GM18907 (cell line): Measurements from ENCODE around the gene SLC41A3.
"Not testable (repeated sequence)": the region's sequence is repeated elsewhere in the genome, so short reads cannot be mapped to it uniquely, and the experiment has no call there.

ENCODE experiments used
- ATAC-seq: cut with Tn5 transposase; IDR thresholded peaks from one replicate; pipeline ENCODE4 v1.9.1; 2021; ENCODE audit warnings: mild to moderate bottlenecking, moderate library complexity; ENCODE audit not compliant: unreplicated experiment

Gene SLC41A3

DNA sequence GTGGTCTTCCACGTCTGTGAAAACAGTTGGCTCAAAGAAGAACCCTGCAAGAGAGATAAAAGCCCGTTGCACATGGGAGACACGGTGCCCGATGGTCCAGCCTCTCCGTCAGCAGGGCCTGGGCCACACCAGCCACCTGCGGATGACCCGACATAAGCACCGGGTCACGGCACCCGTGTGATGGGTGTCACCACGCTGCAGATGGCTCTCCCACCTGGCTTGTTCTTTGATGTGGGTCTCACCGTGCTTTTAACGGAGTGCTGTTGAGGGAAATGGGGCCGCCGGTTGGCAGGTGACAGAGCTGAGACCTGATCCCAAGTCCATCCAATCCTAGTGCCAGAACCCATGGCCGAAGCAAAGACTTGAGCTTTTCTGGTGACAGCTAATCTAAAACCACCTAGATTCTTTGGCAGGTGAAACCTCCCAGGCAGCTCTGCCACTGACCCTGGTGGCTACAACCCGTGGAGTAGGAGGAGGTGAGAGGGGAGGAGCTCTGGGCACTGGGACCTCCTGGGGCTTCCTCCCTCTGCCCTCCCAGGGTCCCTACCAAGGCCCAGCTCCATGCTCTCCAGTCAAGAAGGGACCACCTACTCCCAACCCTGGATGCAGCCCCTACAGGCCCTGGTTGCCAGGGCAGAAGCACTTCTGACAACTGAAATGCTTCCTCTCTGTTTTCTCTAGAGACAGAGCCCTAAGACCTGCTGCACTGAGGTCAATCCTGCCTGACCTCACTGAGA is 23.4 kb upstream of the SLC41A3 start:
- no peak for ATAC-seq

DNA sequence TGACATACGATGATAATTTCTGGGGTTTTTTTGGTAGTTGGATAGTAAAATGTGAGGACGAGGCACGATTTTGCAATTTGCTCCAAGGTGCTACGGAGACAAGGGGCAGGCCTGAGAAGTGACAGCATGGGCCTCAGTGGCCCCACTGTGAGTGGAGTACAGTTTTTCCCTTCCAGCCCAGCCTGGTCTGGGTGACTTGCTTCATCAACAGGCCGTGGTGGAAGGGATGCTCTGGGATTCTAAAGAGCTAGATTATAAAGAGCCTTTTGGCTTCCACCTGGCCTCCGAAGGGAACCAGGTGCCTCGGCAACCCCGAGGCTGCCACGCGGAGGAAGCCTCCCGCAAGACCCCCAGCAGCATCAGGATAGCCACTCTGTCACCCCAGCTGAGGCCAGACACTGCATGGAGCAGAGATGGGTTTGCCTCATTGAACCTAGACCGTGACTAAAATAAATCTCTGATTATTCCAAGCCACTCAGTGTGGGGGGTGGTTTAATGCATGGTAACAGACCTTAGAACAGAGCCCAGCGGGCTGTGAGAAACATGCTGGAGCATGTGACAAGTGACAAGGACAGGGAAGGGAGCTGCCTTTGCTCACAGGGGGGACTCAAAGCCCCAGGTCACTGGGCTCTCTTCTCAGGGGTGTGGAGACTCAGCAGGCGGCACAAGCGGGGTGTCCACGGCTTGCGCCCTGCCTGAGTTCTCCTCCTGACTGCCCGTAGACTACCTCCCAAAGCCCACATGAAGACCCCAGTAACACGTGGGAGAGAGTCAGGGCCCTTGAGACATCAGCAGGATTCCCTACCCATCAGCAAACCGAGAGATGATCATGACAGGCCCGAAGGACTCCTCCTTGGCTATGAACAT is 22.6 kb upstream of the SLC41A3 start:
- ATAC-seq = no peak

DNA sequence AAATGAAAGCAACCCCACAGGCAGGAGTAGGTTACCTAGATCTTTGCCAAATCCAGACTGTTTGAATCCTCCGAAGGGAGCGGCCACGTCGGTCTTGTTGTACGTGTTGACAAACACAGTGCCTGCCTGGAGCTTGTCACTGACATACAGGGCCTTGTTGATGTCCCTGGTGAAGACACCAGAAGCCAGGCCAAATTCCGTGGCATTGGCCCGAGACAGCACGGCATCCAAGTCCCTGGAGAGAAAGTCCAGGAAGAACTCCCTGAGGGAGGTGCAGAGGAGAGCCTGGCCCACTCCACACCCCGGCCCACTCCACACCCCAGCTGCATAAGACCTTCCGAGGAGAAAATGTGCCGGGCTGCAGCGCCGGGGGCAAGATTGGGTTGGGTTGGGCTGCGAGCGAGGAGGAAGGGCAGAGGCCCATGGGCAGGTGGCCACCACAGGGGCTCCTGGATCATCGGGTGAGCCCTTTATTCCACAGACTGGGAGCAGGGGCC is 21.8 kb upstream of the SLC41A3 start:
- no peak for ATAC-seq

DNA sequence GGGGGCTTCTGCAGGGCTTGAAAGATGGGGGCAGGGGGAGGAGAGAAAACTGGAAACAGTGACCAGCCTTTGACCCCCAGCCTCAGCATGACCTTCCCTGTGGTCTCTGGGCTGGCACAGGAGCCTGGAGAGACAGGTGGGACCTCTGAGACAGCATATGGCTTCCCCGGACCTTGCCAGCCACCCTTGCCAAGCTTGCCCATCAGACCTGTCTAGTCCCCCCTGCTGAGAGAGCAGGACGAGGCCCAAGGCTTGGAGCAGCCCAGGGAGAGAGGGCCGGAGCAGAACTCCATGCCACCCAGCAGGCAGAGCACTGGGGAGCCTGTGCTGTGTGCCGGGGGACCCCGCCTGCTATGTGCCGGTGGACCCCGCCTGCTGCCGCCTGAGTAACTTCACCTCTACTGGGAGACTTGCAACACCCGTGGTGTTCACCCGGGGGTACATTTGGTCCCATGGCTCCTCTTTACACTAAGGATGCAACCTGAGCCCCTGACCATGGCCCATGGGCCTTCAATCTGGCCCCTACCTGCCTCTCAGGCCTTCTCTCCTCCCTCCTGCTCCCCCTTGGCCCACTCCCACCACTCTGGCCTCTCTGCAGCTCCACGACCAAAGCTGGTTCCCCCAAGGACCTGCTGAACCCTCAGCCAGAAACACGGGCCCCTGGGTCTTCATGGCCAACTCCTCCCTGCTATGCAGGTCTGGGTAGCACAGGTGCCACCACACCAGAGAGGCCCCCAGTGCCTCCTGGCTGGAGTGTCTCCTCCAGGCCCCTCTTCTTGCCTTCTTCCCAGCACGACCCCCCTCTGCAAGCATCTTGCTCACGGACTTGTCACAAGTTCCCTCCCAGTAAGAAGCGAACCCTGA is 21.1 kb upstream of the SLC41A3 start:
- ATAC-seq = no peak

DNA sequence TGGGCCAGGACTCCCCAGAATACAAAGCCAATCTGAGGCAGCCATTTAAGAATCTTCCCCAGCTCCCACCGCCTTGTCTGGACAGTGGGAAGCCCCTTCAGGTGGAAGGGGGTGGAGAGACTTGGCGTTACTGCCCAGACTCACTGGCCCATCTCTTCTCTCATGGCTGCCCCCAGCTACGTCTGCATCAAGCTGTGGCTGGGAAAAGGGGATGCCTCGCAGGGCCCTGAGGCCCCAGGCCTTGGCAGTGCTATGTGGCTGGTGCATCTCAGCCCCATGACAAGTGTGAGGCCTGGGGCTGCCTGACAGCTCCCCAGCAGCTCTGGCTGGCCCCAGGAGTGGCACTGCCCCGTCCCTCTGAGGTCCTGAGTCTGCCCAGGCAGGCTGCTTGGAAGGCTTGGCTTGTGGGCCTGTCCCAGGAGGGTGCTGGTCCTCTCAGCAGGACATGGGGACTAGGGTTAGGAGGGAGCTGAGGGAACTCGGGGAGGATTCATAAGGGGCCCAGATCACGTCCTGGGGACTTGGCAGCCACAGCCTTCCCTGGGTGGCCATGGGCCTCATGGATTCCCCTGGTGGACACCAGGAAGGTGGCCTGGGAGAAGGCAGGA is 20.2 kb upstream of the SLC41A3 start:
- ATAC-seq = no peak

DNA sequence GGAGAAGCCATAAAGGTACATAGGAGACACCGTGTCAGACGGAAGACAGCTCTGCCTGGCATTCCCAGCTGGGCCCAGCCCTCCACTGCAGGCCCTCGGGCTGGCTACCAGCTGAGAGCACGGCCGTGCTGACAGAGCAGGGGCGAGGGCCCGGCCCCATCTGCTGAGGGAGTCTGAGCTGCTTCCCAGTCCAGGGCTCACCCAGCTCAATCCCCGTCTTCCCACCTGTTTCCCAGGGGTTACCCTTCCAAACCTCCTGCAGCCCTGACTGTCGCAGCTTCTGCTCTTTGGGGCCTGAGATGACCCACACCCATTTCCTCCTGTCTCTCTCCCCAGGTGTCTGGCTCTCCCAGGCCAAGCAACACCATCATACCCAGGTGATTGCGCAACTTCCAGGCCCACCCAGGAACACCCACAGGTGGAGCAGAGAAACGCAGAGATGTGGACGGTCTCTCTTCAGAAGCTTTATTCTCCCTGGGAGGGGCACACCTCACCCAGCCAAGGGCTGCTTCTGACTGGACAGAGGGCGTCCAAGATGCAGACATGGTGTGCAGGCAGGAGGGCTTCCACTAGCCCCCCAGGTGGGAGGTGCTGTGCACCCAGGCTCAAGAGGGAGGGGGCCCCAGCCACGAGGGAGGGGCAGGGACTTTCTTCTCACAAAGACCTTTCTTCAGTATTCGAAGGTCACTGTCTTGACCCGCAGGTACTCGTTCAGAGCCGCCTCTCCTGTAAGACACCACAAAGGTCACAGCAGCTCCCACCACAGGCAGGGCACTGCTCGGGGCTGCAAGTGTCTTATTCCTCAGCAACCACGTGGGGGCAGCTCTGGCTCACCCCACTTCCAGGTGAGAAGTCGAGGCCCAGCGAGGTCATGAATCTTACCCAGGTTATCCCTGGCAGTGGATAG is 19.4 kb upstream of the SLC41A3 start:
- ATAC-seq = no peak

DNA sequence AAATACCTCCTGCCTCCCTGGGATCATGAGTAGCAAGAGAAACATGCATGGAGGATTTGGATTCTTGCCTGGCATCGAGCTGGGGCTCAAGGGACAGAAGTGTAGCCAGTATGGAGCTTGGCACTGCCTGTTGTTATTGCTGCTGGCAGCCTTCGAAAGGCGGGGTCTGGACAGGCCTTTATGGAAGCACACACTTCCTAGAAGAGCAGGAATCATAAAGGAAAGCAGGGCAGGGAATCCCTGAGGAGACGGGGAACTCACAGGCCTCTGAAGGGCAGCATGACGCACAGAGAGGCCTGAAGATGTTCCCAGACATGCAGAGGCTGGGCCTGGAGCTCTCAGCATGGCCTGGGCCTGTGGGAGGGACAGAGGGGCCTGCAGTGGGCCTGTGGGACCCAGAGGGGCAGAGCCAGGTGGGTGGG is 18.6 kb upstream of the SLC41A3 start:
- no peak for ATAC-seq

DNA sequence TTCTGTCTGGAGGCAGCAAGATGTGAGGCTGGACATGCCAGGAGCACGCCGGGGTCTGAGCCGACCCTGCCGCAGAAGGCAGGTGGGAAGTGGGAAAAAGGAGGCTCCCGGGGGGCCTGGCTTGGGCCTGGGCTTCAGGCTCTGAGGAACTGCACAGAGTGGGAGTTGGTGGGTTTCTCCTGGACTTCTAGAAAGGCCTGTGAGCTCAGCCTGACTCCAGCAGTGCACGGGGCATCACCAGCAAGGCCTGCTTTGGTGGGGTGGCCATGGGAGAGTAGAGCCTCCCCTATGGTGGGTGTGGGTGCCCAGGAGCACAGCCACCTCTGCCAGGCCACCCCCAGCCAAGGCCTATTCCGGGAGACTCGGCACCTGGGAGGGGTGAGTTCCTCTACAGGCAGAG is 18.1 kb upstream of the SLC41A3 start:
- no peak for ATAC-seq

DNA sequence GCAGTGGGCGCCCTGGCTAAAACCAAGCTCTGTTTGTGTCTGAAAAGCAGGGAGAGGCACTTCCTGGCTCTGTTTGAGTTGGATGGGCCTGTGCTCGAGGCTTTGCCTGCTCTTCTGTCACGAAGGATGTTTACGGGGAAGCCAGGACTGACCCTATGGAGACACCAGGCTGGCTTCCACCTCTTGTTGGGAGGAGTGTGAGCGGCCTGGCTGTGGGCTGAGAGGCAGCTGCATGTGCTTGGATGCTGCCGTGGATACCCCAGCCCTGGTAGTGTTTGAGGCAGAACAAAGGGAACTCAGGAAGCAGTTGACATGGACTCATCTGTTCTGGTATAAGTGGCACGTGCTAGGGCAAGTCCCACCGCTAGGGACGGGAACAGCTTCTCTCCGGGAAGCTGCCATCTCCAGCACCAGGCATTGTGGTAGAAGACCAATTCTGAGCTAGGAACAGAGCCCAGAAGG is 17.6 kb upstream of the SLC41A3 start:
- ATAC-seq = no peak

DNA sequence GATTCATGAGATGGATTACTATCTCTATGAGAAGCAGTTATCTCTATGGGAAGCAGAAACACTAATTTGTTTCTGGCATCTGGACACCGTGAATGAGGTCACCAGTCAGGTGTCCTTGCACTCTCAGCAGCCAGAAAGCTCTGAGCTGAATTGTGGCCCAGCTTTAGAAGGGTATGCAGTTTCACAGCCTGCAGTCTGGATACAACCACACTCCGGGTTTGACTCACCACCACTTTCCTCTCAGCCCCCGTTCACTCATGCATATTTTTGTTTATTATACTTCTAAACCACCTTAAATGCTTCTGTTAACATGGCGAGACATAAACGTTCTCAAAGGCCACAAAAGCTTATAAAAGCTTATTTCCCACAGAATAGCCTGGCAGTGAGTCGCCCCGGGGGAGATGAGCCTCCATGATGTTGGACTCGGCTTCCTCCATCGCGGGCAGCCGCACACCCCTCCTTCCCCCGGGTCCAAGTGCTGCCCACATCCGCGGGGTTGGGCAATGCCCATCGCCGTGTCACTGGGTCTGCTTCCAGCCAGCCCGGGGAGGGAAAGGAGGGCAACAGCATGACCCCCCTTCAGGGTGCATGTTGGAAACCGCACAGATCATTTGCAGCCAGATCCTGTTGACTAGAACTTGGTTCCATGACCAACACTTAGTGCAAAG is 16.8 kb upstream of the SLC41A3 start:
- no peak for ATAC-seq

DNA sequence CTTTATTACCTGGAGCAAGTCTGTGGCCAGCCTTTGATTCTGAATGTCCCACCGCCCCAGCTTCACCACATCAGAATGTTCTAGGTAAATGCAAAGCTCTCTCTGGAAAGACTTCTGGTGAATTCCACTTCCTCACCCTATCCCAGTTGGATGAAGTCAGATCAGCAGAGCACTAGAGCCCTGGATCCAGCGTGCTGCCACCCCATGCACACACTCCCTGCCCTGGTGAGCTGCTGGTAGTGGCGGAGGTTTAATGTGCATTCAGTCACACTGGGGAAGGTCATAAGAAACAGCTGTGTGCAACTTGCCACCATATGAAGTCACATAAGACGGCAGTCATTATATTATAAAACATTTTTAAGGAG is 16.3 kb upstream of the SLC41A3 start:
- no peak for ATAC-seq

DNA sequence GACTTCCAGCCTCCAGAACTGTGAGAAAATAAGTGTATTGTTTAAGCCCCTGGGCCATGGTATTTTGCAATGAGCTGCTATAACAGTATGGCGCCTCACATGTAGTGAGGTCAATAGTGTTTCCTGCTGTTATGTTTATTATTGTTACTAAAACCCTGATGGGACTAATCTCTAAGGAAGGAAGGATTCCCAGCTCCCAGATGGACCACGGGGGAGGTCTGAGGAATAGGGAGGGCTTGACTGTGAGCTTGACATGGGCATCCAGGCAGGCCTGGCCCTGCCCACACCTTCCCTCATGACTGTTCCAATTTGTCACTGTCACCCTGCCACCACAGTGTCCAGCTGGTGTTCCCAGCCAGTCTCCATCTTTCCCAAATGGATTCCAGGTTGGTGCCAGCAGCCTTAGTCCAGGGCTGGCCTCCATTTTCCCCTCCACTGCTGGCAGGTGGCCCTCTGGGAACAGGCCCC is 14.5 kb upstream of the SLC41A3 start:
- ATAC-seq = no peak

DNA sequence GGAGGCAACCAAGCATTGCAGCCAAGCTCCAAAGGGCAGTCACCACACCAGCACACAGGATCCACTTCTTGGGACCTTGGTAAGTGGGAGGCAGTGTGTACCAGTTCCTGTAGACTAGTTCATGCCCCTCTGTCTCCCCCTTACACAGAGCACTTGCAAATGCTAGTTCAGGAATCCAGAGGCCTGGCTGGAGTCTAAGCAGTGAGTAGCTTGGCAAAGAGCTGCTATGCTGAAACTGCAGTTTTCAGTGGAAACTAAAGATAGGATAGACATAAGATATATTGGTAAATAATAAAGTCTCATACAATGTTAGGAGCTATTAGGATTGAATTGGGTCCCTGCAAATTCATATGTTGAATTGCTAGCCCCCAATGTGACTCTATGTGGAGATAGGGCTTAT is 13.9 kb upstream of the SLC41A3 start:
- no peak for ATAC-seq

DNA sequence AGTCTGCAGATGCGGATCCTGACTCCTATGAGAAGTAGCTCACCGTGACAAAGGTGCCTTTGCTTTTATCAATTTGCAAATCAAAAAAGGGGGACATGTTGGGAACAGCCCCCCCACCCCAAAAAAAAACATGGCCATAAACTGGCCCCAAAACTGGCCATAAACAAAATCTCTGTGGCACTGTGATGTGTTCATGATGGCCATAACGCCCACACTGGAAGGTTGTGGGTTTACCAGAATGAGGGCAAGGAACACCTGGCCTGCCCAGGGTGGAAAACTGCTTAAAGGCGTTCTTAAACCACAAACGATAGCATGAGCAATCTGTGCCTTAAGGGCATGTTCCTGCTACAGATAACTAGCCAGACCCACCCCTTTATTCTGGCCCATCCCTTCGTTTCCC is 12.3 kb upstream of the SLC41A3 start:
- ATAC-seq = not testable (repeated sequence)

DNA sequence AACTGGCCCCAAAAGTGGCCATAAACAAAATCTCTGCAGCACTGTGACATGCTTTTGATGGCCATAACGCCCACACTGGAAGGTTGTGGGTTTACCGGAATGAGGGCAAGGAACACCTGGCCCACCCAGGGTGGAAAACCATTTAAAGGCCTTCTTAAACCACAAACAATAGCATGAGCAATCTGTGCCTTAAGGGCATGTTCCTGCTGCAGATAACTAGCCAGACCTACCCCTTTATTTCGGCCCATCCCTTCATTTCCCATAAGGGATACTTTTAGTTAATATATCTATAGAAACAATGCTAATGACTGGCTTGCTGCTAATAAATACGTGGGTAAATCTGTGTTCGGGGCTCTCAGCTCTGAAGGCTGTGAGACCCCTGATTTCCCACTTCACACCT is 8.2 kb upstream of the SLC41A3 start:
- not testable (repeated sequence) for ATAC-seq

DNA sequence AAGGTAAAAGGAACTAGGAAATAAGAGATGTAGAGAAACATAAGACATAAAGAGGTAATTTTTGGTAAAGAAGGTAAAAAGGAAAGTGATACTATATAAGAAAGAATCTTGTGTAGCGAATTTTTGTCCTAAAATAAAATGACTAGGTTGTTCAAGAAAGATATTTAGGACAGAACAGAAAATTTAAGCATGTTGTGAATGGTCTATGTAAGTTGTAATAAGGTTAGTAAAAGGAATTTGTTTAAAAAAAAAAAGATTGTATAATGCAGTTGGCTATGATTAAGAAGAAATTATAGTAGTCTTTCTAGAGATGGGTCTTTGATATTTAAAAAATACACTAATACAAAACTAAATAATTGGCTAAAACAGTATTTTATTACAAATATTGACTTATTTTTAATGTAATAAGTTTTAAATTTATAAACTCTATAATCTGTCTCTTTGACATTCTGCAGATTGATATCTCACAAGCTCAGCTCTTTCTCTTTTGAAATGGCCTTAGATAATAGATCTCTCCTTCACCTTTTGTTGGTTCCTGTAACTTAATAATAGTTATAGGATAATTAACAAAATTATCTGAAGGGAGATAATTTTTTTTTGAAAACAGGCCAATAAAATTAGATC is 3.7 kb upstream of the SLC41A3 start:
- no peak for ATAC-seq

DNA sequence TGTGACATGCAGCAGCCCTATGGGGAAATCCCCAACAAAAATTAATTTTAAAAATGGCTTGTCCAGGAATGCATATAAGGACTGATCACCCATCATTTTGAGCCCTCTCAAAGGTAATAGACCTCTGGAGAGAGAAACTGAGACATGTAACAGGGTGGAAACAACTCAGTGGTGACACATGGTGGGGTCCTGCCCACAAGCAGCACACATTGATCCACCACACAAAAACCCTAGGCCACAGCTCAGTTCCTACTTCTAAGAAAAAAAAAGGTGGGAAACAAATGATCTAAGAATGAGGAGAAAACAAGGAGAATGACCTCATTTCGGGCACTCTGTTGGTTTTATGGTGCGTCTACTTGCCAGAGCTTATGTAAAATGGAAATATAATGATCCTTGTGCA is 1.9 kb upstream of the SLC41A3 start:
- no peak for ATAC-seq

DNA sequence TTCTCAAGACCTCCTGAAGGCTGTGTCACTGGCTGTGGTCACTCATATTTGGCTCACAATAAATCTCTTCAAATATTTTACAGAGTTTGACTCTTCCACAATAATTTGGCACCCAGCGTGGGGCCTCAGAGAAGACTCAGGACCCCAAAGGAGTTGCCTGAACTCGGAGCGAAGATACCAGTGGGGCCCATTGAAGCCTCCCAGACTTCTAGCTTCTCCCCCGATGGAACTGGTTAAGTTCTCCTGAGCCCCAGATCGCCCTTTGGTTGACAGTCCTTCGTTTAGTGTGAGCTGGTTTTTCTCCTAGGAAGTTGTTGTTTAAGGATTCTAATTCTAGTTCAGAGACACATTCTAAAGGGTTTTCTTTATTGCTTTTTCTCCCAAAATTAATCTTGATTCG is 1.4 kb upstream of the SLC41A3 start:
- no peak for ATAC-seq

DNA sequence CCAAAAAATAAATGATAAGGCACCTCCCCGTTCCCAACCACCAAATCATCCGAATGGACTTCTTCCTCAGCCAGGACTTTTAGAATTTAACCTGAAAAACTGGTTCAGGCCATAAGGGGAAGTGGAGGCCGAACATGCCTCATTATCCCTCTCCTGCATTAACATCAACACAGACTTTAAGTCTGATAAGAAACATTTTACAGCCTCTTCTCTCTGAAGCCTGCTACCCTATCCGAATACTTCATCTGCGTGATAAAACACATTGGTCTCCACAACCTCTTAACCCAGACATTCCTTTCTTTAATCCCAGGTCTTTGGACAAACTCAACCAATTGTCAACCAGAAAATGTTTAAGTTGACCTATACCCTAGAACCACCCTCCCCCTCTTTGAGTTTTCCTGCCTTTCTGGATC is 850 bp upstream of the SLC41A3 start:
- ATAC-seq = no peak
